ENCODE measurements around the gene MPHOSPH6.
"Not testable (repeated sequence)": the region's sequence is repeated elsewhere in the genome, so short reads cannot be mapped to it uniquely, and the experiment has no call there.

Gene MPHOSPH6

GRCh38 chr16:82150549-82150948, 19.5 kb downstream of the MPHOSPH6 start:
- no peak overlapping the region for H3K4me3 ChIP-seq (ENCODE audit: low read depth, low read length)
- TF ChIP-seq CTCF (IDR thresholded peaks at IDR 0.05; ENCODE audit: insufficient read depth, low read length, missing control alignments) = no peak
- DNase-seq (ENCODE audit: low read depth, low spot score) = no peak
- CTCF ChIA-PET = no interaction called here
- POLR2A ChIA-PET = no interaction called here

DNA sequence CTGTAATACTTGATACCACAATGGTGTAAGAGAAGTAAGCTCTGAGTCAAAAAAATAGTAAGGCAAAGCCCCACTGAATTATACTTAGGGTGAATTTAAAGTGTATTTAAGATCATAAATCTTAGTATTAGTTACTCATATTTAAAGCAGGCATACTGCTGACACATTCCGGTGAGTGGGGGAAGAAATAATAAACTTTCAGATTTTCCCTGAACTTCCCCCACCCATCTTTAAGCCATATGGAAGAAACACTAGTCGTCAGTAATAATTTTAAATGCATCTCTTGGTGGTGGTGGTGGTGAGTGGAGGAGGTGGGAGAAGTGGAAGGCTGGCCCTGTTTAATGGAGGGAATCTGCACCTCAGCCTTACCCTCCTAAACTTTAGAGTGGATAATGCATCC, 20.5 kb downstream of the MPHOSPH6 start:
- ChIA-PET CTCF (no interaction called here), POLR2A (no interaction called here)
- no peak for DNase-seq (ENCODE audit: low read depth, low spot score)
- TF ChIP-seq CTCF (IDR thresholded peaks at IDR 0.05; ENCODE audit: insufficient read depth, low read length, missing control alignments) = no peak
- H3K4me3 ChIP-seq (ENCODE audit: low read depth, low read length) = no peak overlapping the region

DNA sequence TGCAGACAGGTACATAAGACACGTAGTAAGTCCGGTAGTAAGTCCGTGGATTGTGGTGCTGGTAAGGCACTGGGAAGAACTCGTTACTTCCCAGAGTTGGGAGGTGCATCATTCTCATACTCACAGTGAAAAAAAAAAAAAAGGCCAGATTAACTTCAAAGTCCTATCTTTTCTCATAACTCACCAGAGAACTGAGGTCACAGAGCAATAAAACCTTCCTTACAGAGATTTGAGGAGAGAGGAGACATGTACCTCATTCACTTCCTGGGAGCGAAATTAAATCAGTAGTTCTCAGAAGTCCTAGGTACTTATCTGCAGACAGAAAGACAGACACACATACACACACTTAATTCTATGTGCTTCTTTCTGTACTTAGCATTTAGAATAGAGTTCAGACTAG, 22.5 kb downstream of the MPHOSPH6 start:
- POLR2A ChIA-PET = no interaction called here
- no peak for DNase-seq (ENCODE audit: low read depth, low spot score)
- TF ChIP-seq CTCF (IDR thresholded peaks at IDR 0.05; ENCODE audit: insufficient read depth, low read length, missing control alignments) = no peak
- CTCF ChIA-PET = no interaction called here
- no peak overlapping the region for H3K4me3 ChIP-seq (ENCODE audit: low read depth, low read length)

GRCh38 chr16:82146957-82147356, 23.1 kb downstream of the MPHOSPH6 start:
- TF ChIP-seq CTCF (IDR thresholded peaks at IDR 0.05; ENCODE audit: insufficient read depth, low read length, missing control alignments) = no peak
- H3K4me3 ChIP-seq (ENCODE audit: low read depth, low read length) = no peak overlapping the region
- CTCF ChIA-PET = no interaction called here
- POLR2A ChIA-PET = no interaction called here
- no peak for DNase-seq (ENCODE audit: low read depth, low spot score)

GRCh38 chr16:82146556-82146955, 23.5 kb downstream of the MPHOSPH6 start:
- no peak overlapping the region for H3K4me3 ChIP-seq (ENCODE audit: low read depth, low read length)
- ChIA-PET CTCF (no interaction called here), POLR2A (no interaction called here)
- no peak for TF ChIP-seq CTCF (IDR thresholded peaks at IDR 0.05; ENCODE audit: insufficient read depth, low read length, missing control alignments)
- DNase-seq (ENCODE audit: low read depth, low spot score) = no peak

DNA sequence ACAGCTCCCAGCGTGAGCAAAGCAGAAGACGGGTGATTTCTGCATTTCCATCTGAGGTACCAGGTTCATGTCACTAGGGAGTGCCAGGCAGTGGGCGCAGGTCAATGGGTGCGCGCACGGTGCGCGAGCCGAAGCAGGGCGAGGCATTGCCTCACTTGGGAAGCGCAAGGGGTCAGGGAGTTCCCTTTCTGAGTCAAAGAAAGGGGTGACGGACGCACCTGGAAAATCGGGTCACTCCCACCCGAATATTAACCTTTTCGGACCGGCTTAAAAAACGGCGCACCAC, 30.8 kb downstream of the MPHOSPH6 start:
- H3K4me3 ChIP-seq (ENCODE audit: low read depth, low read length); DNase-seq (ENCODE audit: low read depth, low spot score); CTCF ChIA-PET; POLR2A ChIA-PET: not testable (repeated sequence)

DNA sequence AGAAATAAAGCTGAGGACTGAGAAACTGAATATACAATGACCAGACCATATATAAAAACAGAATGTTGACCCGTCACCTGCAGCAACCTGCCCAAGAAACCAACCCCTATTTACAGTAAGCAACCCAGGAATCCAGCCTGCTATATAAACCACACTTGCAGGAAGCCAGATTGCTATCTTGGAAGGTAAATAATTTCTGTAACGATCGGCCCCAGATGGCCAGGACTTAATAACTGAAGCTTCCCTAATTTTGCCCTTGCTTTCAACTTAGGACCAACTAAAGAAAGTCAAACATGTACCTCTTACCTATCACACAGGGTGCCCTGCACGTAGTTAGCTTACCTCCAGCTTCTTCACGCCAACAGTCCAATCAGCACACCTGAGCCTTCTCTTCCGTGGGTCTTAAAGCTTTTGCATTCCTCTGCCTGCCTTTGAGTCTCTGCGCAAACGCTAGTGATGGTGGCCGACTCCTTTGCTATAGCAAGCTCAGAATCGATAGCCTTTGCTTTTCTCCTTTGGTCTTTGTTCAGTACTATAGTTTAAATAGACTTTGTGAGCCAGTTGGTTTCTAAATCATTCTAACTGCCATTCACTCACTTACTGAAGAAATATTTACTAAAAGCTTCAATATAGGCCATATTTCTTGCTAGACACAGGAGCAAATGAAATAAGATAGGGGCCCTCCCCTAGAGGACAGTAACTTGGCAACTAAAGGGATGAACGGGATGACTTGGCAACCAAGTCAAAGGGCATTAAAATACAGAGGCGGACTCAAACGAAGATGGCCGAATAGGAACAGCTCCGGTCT, 31.3 kb downstream of the MPHOSPH6 start:
- CTCF ChIA-PET = no interaction called here
- TF ChIP-seq CTCF (IDR thresholded peaks at IDR 0.05; ENCODE audit: insufficient read depth, low read length, missing control alignments) = no peak
- no peak overlapping the region for H3K4me3 ChIP-seq (ENCODE audit: low read depth, low read length)
- POLR2A ChIA-PET = no interaction called here
- no peak for DNase-seq (ENCODE audit: low read depth, low spot score)
